Lung (tissue), 12 donors: ENCODE results near the gene CRELD2. TPM values are rescaled to one million over a fixed set of nuclear protein-coding genes. Genes with fewer than 3 reads are reported as not detected.

ENCODE experiments used
- ATAC-seq: fragments of 200-7000 bp; cut with Tn5 transposase; one replicate; pipeline ENCODE4 v1.9.1; 2020; ENCODE audit warnings: moderate number of reproducible peaks; ENCODE audit not compliant: insufficient read depth, low FRiP score
- DNase-seq, 3 donors: peaks; one replicate each; pipeline ENCODE4 v3.0.0-alpha.2; 2013 to 2017
- H3K27ac ChIP-seq, 2 donors: one replicate each; pipeline ENCODE4 v1.5.1; 2013; ENCODE audit warnings: mild to moderate bottlenecking in 2 of 2, moderate library complexity in 2 of 2, control low read depth in 1 of 2, inconsistent platforms in 1 of 2, low read depth in 1 of 2, low read length in 1 of 2
- H3K27me3 ChIP-seq, 3 donors: one replicate each; pipeline ENCODE4 v1.5.1; 2013; ENCODE audit warnings: low read length in 2 of 3; ENCODE audit not compliant: control insufficient read depth in 3 of 3, insufficient read depth in 3 of 3
- H3K36me3 ChIP-seq, 4 donors: one replicate each; pipeline ENCODE4 v1.5.1; 2013; ENCODE audit warnings: low read length in 4 of 4, mild to moderate bottlenecking in 1 of 4, moderate library complexity in 1 of 4; ENCODE audit not compliant: control insufficient read depth in 4 of 4, insufficient read depth in 4 of 4
- H3K4me1 ChIP-seq, 5 donors: one replicate each; pipeline ENCODE4 v1.5.1; 2013; ENCODE audit warnings: low read length in 5 of 5, mild to moderate bottlenecking in 2 of 5, moderate library complexity in 1 of 5; ENCODE audit not compliant: control insufficient read depth in 5 of 5, insufficient read depth in 5 of 5
- H3K4me3 ChIP-seq: one replicate; pipeline ENCODE4 v1.5.1; 2013; ENCODE audit warnings: mild to moderate bottlenecking, control low read depth, moderate library complexity
- H3K9ac ChIP-seq, 2 donors: one replicate each; pipeline ENCODE4 v1.5.1; 2013; ENCODE audit warnings: low read length in 2 of 2, control low read depth in 1 of 2; ENCODE audit not compliant: insufficient read depth in 1 of 2
- H3K9me3 ChIP-seq, 4 donors: one replicate each; pipeline ENCODE4 v1.5.1; 2013; ENCODE audit warnings: low read length in 3 of 4, mild to moderate bottlenecking in 1 of 4, moderate library complexity in 1 of 4; ENCODE audit not compliant: control insufficient read depth in 4 of 4, insufficient read depth in 3 of 4
- CTCF ChIP-seq: IDR thresholded peaks from 2 replicates; pipeline ENCODE4 v1.5.1; 2012; ENCODE audit warnings: mild to moderate bottlenecking; ENCODE audit errors: control extremely low read depth, extremely low read depth
- WGBS, 2 donors: extraction: QIAGEN DNeasy Blood & Tissue Kit; methylation state at CpG; one replicate each; pipeline ENCODE4 v1.1.7; 2013; 5-methylcytosine and 5-hydroxymethylcytosine counted together
- polyA plus RNA-seq, 2 donors: library from polyadenylated mRNA; stranded (reverse); fragments of 200-250 nt; gene quantifications; one replicate each; pipeline ENCODE4 v1.2.1, GENCODE V29; 2013
- total RNA-seq, 2 donors: library from RNA; depleted of rRNA in 1 of 2; stranded (reverse); fragments of >200 nt in 1 of 2; gene quantifications; one replicate each; pipeline ENCODE4 v1.2.1, GENCODE V29; 2014 to 2021
- donor health status: control.
- donor health status: control.
- donor health status: Bipolar disorder and iron deficiency.
- donor health status: healthy.
- donor health status: DM: yes; HTN: yes; CAD: no.

The CRELD2 gene
- total and polyA plus RNA-seq, 4 donors: 18.7 to 110 (median 71.9) TPM

- peaks cover 5 to 74% (median 41%) of the 10 kb centered on the region in 4 donors for H3K36me3 ChIP-seq
- TF ChIP-seq CTCF: no peak
- no peak overlapping the region for H3K27ac ChIP-seq
- ATAC-seq (no peak), DNase-seq (no peak)
- H3K4me1 ChIP-seq: peaks cover 0 to 3% (median 0%) of the 10 kb centered on the region in 5 donors
- H3K27me3 ChIP-seq: no peaks in the 10 kb centered on the region
- no peak overlapping the region for H3K4me3 ChIP-seq
- H3K9me3 ChIP-seq: peaks cover 0 to 16% (median 3%) of the 10 kb centered on the region in 4 donors
- H3K9ac ChIP-seq: no peak overlapping the region
- 97 to 98% methylated on average over 41 of the region's 41 CpGs for WGBS, 2 donors
These were observed 31.9 kb upstream of the CRELD2 start for GRCh38 chr22:49886346-49887063.

- peaks cover 0 to 16% (median 3%) of the 10 kb centered on the region in 4 donors for H3K9me3 ChIP-seq
- no peak overlapping the region for H3K27ac ChIP-seq
- 96 to 97% methylated on average over 14 of the region's 14 CpGs for WGBS, 2 donors
- H3K9ac ChIP-seq: no peak overlapping the region
- TF ChIP-seq CTCF: no peak
- peaks cover 5 to 74% (median 41%) of the 10 kb centered on the region in 4 donors for H3K36me3 ChIP-seq
- peaks cover 0 to 3% (median 0%) of the 10 kb centered on the region in 5 donors for H3K4me1 ChIP-seq
- H3K27me3 ChIP-seq: no peaks in the 10 kb centered on the region
- no peak overlapping the region for H3K4me3 ChIP-seq
- ATAC-seq (no peak), DNase-seq (no peak)
These were observed 31.4 kb upstream of the CRELD2 start for GRCh38 chr22:49887064-49887451.

GRCh38 chr22:49887702-49888101 is 30.7 kb upstream of the CRELD2 start:
- H3K4me3 ChIP-seq: no peak overlapping the region
- no peaks in the 10 kb centered on the region for H3K4me1 ChIP-seq
- DNase-seq (no peak), ATAC-seq (no peak)
- peaks cover 5 to 79% (median 44%) of the 10 kb centered on the region in 4 donors for H3K36me3 ChIP-seq
- H3K9ac ChIP-seq: no peak overlapping the region
- TF ChIP-seq CTCF: no peak
- H3K27ac ChIP-seq: no peak overlapping the region
- 95 to 99% methylated on average over 9 of the region's 9 CpGs for WGBS, 2 donors
- no peaks in the 10 kb centered on the region for H3K27me3 ChIP-seq
- H3K9me3 ChIP-seq: peaks cover 0 to 16% (median 3%) of the 10 kb centered on the region in 4 donors

GRCh38 chr22:49889071-49889470 is 29.4 kb upstream of the CRELD2 start:
- no peak for DNase-seq
- Histone ChIP-seq H3K9ac (no peak overlapping the region), H3K36me3 (peaks cover 5 to 70% (median 39%) of the 10 kb centered on the region in 4 donors), H3K4me1 (peaks cover 0 to 3% (median 0%) of the 10 kb centered on the region in 5 donors), H3K9me3 (peaks cover 0 to 16% (median 3%) of the 10 kb centered on the region in 4 donors), H3K4me3 (no peak overlapping the region), H3K27ac (no peak overlapping the region), H3K27me3 (no peaks in the 10 kb centered on the region)
- WGBS, 2 donors: 96 to 98% methylated on average over 5 of the region's 5 CpGs
- ATAC-seq: no peak
- TF ChIP-seq CTCF: no peak
